Measurements from ENCODE around the gene FAM209B. TPM values are rescaled to one million over a fixed set of nuclear protein-coding genes. Genes with fewer than 3 reads are reported as not detected.
"Not testable (repeated sequence)": the region's sequence is repeated elsewhere in the genome, so short reads cannot be mapped to it uniquely, and the experiment has no call there.

Gene FAM209B
- total RNA-seq, 4 donors from 2014 or later, result 0.61 to 1.5 TPM; not detected in 2

DNA sequence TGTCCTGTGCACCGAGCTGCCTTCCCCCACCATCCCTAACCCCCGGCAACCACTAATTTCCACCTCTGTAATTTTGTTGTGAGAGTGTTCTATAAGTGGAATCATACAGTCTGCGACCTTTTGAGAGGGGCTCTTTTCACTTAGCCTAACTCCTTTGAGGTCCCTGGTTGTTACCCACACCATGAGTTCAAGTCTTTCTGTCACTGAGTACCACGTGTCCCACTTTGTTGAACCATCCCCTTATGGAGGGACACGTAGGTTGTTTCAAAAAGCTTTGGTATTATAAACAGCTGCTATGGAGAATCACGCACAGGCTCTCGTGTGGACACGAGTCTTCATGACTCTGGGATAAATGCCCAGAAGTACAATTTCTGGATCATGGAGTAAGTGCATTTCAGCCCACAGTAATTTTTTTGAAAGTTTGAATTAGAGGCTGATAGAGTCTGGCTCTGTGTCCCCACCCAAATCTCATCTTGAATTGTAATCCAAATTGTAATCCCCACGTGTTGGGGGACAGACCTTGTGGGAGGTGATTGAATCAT is 9.5 kb downstream of the FAM209B start:
- intact Hi-C loops (cut with DNase I; ENCODE audit: low total_unique reads), result no loop called here
- H3K4me3 ChIP-seq (ENCODE audit: low read depth, poor library complexity, severe bottlenecking), result no peak overlapping the region
- 58 to 67% methylated on average over 9 of the region's 9 CpGs for WGBS, 2 donors
- TF ChIP-seq, protein P1, sequence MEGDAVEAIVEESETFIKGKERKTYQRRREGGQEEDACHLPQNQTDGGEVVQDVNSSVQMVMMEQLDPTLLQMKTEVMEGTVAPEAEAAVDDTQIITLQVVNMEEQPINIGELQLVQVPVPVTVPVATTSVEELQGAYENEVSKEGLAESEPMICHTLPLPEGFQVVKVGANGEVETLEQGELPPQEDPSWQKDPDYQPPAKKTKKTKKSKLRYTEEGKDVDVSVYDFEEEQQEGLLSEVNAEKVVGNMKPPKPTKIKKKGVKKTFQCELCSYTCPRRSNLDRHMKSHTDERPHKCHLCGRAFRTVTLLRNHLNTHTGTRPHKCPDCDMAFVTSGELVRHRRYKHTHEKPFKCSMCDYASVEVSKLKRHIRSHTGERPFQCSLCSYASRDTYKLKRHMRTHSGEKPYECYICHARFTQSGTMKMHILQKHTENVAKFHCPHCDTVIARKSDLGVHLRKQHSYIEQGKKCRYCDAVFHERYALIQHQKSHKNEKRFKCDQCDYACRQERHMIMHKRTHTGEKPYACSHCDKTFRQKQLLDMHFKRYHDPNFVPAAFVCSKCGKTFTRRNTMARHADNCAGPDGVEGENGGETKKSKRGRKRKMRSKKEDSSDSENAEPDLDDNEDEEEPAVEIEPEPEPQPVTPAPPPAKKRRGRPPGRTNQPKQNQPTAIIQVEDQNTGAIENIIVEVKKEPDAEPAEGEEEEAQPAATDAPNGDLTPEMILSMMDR (IDR thresholded peaks at IDR 0.05), result no peak
- no peak for TF ChIP-seq POLR2A (IDR thresholded peaks at IDR 0.05)
- no peak for DNase-seq (ENCODE audit: low spot score in 2 of 2)

DNA sequence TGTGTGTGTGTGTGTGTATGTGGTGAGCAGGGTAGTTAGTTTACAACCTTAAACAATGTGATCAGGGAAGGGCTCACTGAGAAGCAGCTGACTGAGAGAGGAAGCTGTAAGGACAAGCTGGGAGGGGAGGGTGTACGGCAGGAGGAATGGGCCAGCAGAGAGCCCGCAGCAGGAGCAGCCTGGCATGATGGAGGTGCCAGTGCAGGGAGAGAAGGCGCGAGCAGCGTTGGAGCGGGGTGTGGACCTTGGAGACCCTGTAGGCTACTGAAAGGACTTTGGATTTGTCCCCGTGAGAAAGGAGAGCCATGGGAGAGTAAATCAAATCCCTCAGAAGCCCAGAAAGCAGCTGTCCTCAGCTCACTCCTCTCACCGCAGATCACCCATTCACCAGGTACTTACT is 18.5 kb downstream of the FAM209B start:
- TF ChIP-seq, protein P1 (IDR thresholded peaks at IDR 0.05), result no peak
- no peak for TF ChIP-seq POLR2A (IDR thresholded peaks at IDR 0.05)
- WGBS, 2 donors, result 89 to 90% methylated on average over 8 of the region's 8 CpGs
- intact Hi-C loops (cut with DNase I; ENCODE audit: low total_unique reads), result loop anchor here (10.0 kb wide), 2 partner anchors 433 to 503 kb away; no protein-coding TSS in a partner anchor
- H3K4me3 ChIP-seq (ENCODE audit: low read depth, poor library complexity, severe bottlenecking), result no peak overlapping the region
- DNase-seq (ENCODE audit: low spot score in 2 of 2), result no peak

DNA sequence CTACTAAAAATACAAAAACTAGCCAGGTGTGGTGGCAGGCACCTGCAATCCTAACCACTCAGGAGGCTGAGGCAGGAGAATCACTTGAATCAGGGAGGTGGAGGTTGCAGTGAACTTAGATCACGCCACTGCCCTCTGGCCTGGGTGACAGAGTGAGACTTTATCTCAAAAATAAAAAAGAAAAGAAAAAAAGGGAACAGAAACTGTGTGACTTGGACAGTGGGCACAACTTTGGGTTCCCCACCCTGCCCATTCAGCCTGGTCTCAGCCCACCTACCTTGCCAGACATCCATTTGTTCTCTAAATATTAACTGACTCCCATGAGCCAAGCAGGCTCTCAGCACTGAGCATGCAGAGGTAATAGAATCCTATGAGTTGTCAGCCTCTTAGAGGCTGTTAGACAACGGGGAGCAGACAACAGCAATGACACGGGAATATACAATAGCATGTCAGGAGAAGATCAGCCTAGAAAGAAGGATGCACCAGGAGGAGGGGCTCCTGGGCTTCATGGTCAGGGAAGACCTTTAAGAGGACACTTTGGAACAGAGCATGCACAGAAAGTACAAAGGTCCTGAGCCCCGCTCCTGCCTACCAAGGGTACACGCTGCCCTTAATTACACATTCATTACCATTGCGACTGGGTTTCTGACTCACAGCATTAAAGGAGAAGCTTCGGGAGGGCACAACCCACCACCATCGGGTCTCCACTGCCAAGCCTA is 20.0 kb downstream of the FAM209B start:
- intact Hi-C loops (cut with DNase I; ENCODE audit: low total_unique reads), result loop anchor here (10.0 kb wide), 2 partner anchors 432 to 502 kb away; no protein-coding TSS in a partner anchor
- DNase-seq (ENCODE audit: low spot score in 2 of 2), result no peak
- H3K4me3 ChIP-seq (ENCODE audit: low read depth, poor library complexity, severe bottlenecking), result no peak overlapping the region
- WGBS, 2 donors, result 71 to 74% methylated on average over 8 of the region's 8 CpGs
- TF ChIP-seq, protein P1 (IDR thresholded peaks at IDR 0.05), result no peak
- no peak for TF ChIP-seq POLR2A (IDR thresholded peaks at IDR 0.05)

DNA sequence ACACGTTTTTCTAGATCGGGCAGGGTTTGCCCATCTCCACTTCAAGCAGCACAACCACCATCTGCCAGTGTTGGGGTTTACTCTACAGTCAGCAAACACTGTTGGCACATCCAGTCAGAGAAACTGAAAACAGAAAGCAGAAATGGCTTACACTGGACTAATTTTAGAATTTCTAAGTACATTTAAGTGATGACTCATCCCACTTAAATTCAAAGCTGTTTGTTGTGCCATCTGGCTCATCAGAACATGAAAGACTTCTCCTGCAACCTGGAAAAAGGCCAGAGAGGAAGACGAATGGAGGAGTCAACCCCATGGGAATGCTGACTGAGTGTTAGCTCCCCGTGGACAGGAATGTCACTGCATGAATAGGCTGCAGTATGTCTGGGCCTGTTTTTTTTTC is 21.8 kb downstream of the FAM209B start:
- intact Hi-C loops (cut with DNase I; ENCODE audit: low total_unique reads), result loop anchor here (10.0 kb wide), 2 partner anchors 430 to 500 kb away; no protein-coding TSS in a partner anchor
- no peak for TF ChIP-seq POLR2A (IDR thresholded peaks at IDR 0.05)
- TF ChIP-seq, protein P1 (IDR thresholded peaks at IDR 0.05), result no peak
- peak in 1 of 2 donors; percentile 79 for DNase-seq (ENCODE audit: low spot score in 2 of 2)
- 3% methylated on average over 4 of the region's 4 CpGs for WGBS, 2 donors
- H3K4me3 ChIP-seq (ENCODE audit: low read depth, poor library complexity, severe bottlenecking), result no peak overlapping the region

DNA sequence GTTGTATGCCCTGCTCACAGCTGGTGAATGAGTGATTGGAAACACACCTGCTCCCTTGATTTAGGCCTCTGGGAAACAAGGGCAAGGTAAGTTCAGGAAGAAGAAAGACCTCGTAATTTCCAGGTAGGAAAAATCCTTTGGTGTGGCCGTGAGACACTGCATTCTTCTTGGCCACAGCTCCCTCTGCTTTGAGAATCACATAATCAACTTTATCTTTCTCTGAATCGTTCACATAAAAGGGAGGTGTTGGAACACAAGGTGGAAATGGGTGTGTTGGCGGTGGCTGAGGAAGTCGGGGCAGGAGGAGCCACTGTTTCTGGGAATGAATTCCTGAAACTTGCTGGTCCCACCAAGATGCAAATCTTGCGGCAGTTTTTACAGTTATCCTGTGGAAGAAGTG is 25.9 kb downstream of the FAM209B start:
- DNase-seq (ENCODE audit: low spot score in 2 of 2), result no peak
- intact Hi-C loops (cut with DNase I; ENCODE audit: low total_unique reads), result loop anchor here (10.0 kb wide), 2 partner anchors 426 to 496 kb away; no protein-coding TSS in a partner anchor
- no peak overlapping the region for H3K4me3 ChIP-seq (ENCODE audit: low read depth, poor library complexity, severe bottlenecking)
- WGBS, 2 donors, result 38 to 46% methylated on average over 6 of the region's 6 CpGs
- TF ChIP-seq POLR2A (IDR thresholded peaks at IDR 0.05), result no peak
- TF ChIP-seq, protein P1 (IDR thresholded peaks at IDR 0.05), result no peak

DNA sequence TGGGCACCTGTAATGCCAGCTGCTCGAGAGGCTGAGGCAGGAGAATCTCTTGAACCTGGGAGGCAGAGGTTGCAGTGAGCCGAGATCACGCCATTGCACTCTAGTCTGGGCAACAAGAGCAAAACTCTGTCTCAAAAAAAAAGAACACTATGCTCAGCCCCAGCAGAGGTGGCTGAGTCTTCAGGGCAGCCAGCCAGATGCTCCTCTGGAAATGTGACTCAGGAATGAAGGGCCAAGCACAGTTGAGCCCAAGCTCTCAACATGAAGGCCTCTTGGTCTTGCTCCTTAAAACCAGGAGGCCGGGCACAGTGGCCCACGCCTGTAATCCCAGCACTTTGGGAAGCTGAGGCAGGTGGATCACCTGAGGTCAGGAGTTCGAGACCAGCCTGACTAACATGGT is 31.5 kb downstream of the FAM209B start:
- DNase-seq (ENCODE audit: low spot score in 2 of 2); H3K4me3 ChIP-seq (ENCODE audit: low read depth, poor library complexity, severe bottlenecking); intact Hi-C loops (cut with DNase I; ENCODE audit: low total_unique reads): not testable (repeated sequence)
- 89 to 97% methylated on average over 6 of the region's 6 CpGs for WGBS, 2 donors
